ENCODE data around the gene ABHD13. TPM values are rescaled to one million over a fixed set of nuclear protein-coding genes. Genes with fewer than 3 reads are reported as not detected.
A peak's percentile ranks its signal among the peaks of the same experiment; 100 is the strongest.

The ABHD13 gene
- total and polyA plus RNA-seq, 11 donors = 2.4 to 6.6 (median 4.9) TPM

DNA sequence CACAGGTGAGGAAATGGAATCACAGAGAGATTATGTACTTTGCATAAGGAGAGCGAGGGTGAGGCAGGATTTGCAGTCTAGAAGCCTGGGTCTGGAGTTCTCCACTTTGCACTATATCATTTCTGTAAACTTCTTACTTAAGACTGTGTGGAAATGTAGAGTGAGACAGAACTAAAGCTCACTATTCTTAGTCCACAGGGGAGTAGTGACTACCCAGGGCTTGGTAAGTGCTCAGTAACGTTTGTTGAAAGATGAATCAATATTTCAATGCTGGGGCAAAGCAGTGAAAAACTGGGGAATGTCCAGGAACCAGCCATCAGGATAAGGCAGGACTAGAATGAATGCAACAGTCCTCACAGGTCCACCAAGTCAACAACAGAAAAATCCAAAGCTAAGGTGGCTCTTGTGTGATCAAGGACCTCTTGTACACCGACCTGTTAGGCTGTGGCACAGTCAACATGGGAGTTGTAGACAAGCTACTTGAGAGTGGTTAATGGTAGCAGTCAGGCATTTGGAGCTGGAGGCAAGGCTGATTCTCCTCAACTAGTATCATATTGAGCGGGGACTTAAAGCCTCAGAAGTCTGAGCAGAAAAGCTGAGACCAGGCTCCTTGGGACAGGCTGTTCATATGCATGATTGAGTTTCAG, 50.4 kb downstream of the ABHD13 start:
- Histone ChIP-seq H3K36me3 (no peaks in the 10 kb centered on the region), H3K27me3 (no peaks in the 10 kb centered on the region), H3K4me3 (no peak overlapping the region), H3K27ac (peak overlapping the region in 5 of 12 donors; percentile 45 to 94 (median 59)), H3K4me1 (peaks cover 0 to 34% (median 2%) of the 10 kb centered on the region in 12 donors), H3K9me3 (no peaks in the 10 kb centered on the region)
- TF ChIP-seq CTCF (IDR thresholded peaks at IDR 0.05) (no peak), POLR2A (IDR thresholded peaks at IDR 0.05) (no peak)
- 75 to 80% (median 77%) methylated on average over 4 of the region's 4 CpGs for WGBS, 4 donors
- intact Hi-C loops (cut with DNase I) = loop anchor here in 1 of 10 donors (5.0 kb wide), 1 partner anchor 41 kb away; no protein-coding TSS in a partner anchor
- DNase-seq = no peak
- peak in 1 of 4 donors; percentile 14 for ATAC-seq

- Histone ChIP-seq H3K4me1 (peaks cover 0 to 41% (median 2%) of the 10 kb centered on the region in 12 donors), H3K27me3 (no peaks in the 10 kb centered on the region), H3K4me3 (peak within 1 kb of the TSS in 11 of 12 donors; percentile 20 to 64 (median 50)), H3K36me3 (no peaks in the 10 kb centered on the region), H3K9me3 (no peaks in the 10 kb centered on the region), H3K27ac (peak within 1 kb of the TSS in 11 of 12 donors; percentile 11 to 94 (median 55))
- DNase-seq = peak; percentile 36 to 83 (median 48)
- WGBS, 4 donors = 18 to 27% (median 23%) methylated on average over 11 to 16 of the region's 16 CpGs
- TF ChIP-seq POLR2A (IDR thresholded peaks at IDR 0.05) (no peak), CTCF (IDR thresholded peaks at IDR 0.05) (no peak)
- ATAC-seq = peak; percentile 39 to 78 (median 75)
- intact Hi-C loops (cut with DNase I) = loop anchor here in 1 of 10 donors (5.0 kb wide), 1 partner anchor 42 kb away; no protein-coding TSS in a partner anchor
Observed at GRCh38 chr13:108269601-108270328, 51.6 kb downstream of the ABHD13 start, which contains the start of gene TNFSF13B. Gene TNFSF13B, plus strand, starts transcription at chr13:108269718. Its CDS starts 178 bp downstream, at chr13:108269896.

DNA sequence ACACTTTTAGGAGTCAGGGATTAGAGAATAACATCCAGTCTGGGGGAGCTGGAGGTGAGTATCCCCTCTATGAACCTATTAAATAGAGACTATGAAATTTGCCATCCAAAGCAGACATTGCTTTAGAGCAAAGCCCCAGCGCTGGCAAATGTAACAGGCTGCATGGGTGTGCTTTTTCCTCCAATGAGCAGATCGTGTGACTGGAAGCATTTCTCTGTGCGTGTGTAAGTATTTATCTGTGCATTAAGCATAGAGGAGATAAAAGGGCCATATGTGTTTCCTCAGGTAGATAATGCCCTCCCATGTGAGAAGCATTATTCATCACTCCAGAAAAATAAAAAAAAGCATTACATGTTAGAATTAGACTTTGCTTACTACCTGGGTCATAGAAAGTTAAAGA, 52.2 kb downstream of the ABHD13 start:
- H3K4me3 ChIP-seq = peak overlapping the region in 10 of 12 donors; percentile 35 to 64 (median 50)
- H3K27me3 ChIP-seq = no peaks in the 10 kb centered on the region
- no peak for TF ChIP-seq CTCF (IDR thresholded peaks at IDR 0.05)
- TF ChIP-seq POLR2A (IDR thresholded peaks at IDR 0.05) = no peak
- peak overlapping the region in 10 of 12 donors; percentile 11 to 94 (median 56) for H3K27ac ChIP-seq
- ATAC-seq (peak in 1 of 4 donors; percentile 19), DNase-seq (no peak)
- WGBS, 4 donors = 36 to 67% (median 55%) methylated on average over 3 of the region's 3 CpGs
- H3K4me1 ChIP-seq = peaks cover 0 to 46% (median 2%) of the 10 kb centered on the region in 12 donors
- H3K9me3 ChIP-seq = no peaks in the 10 kb centered on the region
- no peaks in the 10 kb centered on the region for H3K36me3 ChIP-seq
- intact Hi-C loops (cut with DNase I) = no loop called here

- ATAC-seq (no peak), DNase-seq (no peak)
- H3K4me1 ChIP-seq = peaks cover 0 to 52% (median 5%) of the 10 kb centered on the region in 12 donors
- H3K27me3 ChIP-seq = no peaks in the 10 kb centered on the region
- no peaks in the 10 kb centered on the region for H3K9me3 ChIP-seq
- peak overlapping the region in 1 of 12 donors; percentile 94 for H3K27ac ChIP-seq
- intact Hi-C loops (cut with DNase I) = no loop called here
- H3K36me3 ChIP-seq = no peaks in the 10 kb centered on the region
- peak overlapping the region in 1 of 12 donors; percentile 61 for H3K4me3 ChIP-seq
- TF ChIP-seq POLR2A (IDR thresholded peaks at IDR 0.05) (no peak), CTCF (IDR thresholded peaks at IDR 0.05) (no peak)
Observed at GRCh38 chr13:108272333-108272732, 54.1 kb downstream of the ABHD13 start.
